ENCODE measurements around the gene ITK. TPM values are rescaled to one million over a fixed set of nuclear protein-coding genes. Genes with fewer than 3 reads are reported as not detected.

Gene ITK
- total RNA-seq, 1 experiment from 2014 or later, result not detected

GRCh38 chr5:157222506-157223230 is 42.0 kb downstream of the ITK start:
- Mint-ChIP-seq H3K4me1 (ENCODE audit: low read depth, unreplicated experiment) (no peaks in the 10 kb centered on the region), H3K27ac (ENCODE audit: unreplicated experiment) (no peak overlapping the region), H3K27me3 (ENCODE audit: insufficient read depth, unreplicated experiment) (no peaks in the 10 kb centered on the region), H3K4me3 (ENCODE audit: unreplicated experiment) (no peak overlapping the region), H3K9me3 (ENCODE audit: unreplicated experiment) (no peaks in the 10 kb centered on the region), H3K36me3 (ENCODE audit: insufficient read depth, unreplicated experiment) (no peaks in the 10 kb centered on the region)
- POLR2A ChIA-PET, result no interaction called here
- Histone ChIP-seq H3K4me3 (ENCODE audit: low read depth, low read length) (no peak overlapping the region), H3K9me3 (no peaks in the 10 kb centered on the region), H3K4me1 (no peaks in the 10 kb centered on the region), H3K27me3 (replicated peaks; ENCODE audit: control insufficient read depth, insufficient read depth, low read length) (no peaks in the 10 kb centered on the region), H3K36me3 (ENCODE audit: control insufficient read depth, insufficient read depth, low read length) (no peaks in the 10 kb centered on the region)
- DNase-seq, result no peak
- TF ChIP-seq, protein P1, sequence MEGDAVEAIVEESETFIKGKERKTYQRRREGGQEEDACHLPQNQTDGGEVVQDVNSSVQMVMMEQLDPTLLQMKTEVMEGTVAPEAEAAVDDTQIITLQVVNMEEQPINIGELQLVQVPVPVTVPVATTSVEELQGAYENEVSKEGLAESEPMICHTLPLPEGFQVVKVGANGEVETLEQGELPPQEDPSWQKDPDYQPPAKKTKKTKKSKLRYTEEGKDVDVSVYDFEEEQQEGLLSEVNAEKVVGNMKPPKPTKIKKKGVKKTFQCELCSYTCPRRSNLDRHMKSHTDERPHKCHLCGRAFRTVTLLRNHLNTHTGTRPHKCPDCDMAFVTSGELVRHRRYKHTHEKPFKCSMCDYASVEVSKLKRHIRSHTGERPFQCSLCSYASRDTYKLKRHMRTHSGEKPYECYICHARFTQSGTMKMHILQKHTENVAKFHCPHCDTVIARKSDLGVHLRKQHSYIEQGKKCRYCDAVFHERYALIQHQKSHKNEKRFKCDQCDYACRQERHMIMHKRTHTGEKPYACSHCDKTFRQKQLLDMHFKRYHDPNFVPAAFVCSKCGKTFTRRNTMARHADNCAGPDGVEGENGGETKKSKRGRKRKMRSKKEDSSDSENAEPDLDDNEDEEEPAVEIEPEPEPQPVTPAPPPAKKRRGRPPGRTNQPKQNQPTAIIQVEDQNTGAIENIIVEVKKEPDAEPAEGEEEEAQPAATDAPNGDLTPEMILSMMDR (IDR thresholded peaks at IDR 0.05; ENCODE audit: insufficient read depth in 1 of 2, low read depth in 1 of 2, low read length in 1 of 2, severe bottlenecking in 1 of 2, unreplicated experiment in 1 of 2), result no peak
- CTCF ChIA-PET, result no interaction called here
- intact Hi-C loops (cut with micrococcal nuclease; ENCODE audit: unreplicated experiment), result no loop called here
- BruUV-seq (replicated peaks), result no TSS peak

GRCh38 chr5:157225469-157226422 is 45.1 kb downstream of the ITK start:
- CTCF ChIA-PET, result no interaction called here
- Histone ChIP-seq H3K9me3 (no peaks in the 10 kb centered on the region), H3K4me3 (ENCODE audit: low read depth, low read length) (no peak overlapping the region), H3K4me1 (0 out of 2 replicates have a peak, but pooled peaks cover 4% of the 10 kb centered on the region), H3K27me3 (replicated peaks; ENCODE audit: control insufficient read depth, insufficient read depth, low read length) (no peaks in the 10 kb centered on the region), H3K36me3 (ENCODE audit: control insufficient read depth, insufficient read depth, low read length) (no peaks in the 10 kb centered on the region)
- no peaks in the 10 kb centered on the region for H3K36me3 Mint-ChIP-seq (ENCODE audit: insufficient read depth, unreplicated experiment)
- H3K4me3 Mint-ChIP-seq (ENCODE audit: unreplicated experiment), result no peak overlapping the region
- no TSS peak for BruUV-seq (replicated peaks)
- intact Hi-C loops (cut with micrococcal nuclease; ENCODE audit: unreplicated experiment), result no loop called here
- no peak for DNase-seq
- POLR2A ChIA-PET, result no interaction called here
- no peaks in the 10 kb centered on the region for H3K9me3 Mint-ChIP-seq (ENCODE audit: unreplicated experiment)
- no peaks in the 10 kb centered on the region for H3K4me1 Mint-ChIP-seq (ENCODE audit: low read depth, unreplicated experiment)
- TF ChIP-seq, protein P1 (IDR thresholded peaks at IDR 0.05; ENCODE audit: insufficient read depth in 1 of 2, low read depth in 1 of 2, low read length in 1 of 2, severe bottlenecking in 1 of 2, unreplicated experiment in 1 of 2), result no peak
- no peak overlapping the region for H3K27ac Mint-ChIP-seq (ENCODE audit: unreplicated experiment)
- H3K27me3 Mint-ChIP-seq (ENCODE audit: insufficient read depth, unreplicated experiment), result no peaks in the 10 kb centered on the region

DNA sequence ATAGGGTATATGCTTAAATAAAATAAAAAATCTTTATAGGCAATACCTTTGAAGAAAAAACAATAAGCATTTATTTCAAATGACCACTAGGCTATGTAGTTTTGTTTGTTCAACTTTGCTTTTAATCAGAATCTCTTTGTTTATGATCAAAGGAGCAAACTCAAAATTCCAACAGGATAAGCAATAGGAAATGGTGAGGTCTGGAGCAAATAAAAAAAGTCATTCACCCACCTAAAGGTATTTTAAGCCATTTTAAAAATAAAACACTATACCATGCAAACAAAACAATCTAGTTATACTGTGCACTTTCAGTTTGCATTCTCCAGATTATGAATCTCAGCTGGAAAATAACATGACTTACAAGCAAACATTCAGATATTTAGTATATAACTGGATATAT is 50.0 kb downstream of the ITK start:
- no peaks in the 10 kb centered on the region for H3K9me3 Mint-ChIP-seq (ENCODE audit: unreplicated experiment)
- Histone ChIP-seq H3K27me3 (replicated peaks; ENCODE audit: control insufficient read depth, insufficient read depth, low read length) (no peaks in the 10 kb centered on the region), H3K4me3 (ENCODE audit: low read depth, low read length) (no peak overlapping the region), H3K36me3 (ENCODE audit: control insufficient read depth, insufficient read depth, low read length) (no peaks in the 10 kb centered on the region), H3K9me3 (no peaks in the 10 kb centered on the region), H3K4me1 (0 out of 2 replicates have a peak, but pooled peaks cover 4% of the 10 kb centered on the region)
- ChIA-PET POLR2A (no interaction called here), CTCF (no interaction called here)
- no peak overlapping the region for H3K27ac Mint-ChIP-seq (ENCODE audit: unreplicated experiment)
- H3K27me3 Mint-ChIP-seq (ENCODE audit: insufficient read depth, unreplicated experiment), result no peaks in the 10 kb centered on the region
- TF ChIP-seq, protein P1 (IDR thresholded peaks at IDR 0.05; ENCODE audit: insufficient read depth in 1 of 2, low read depth in 1 of 2, low read length in 1 of 2, severe bottlenecking in 1 of 2, unreplicated experiment in 1 of 2), result no peak
- H3K36me3 Mint-ChIP-seq (ENCODE audit: insufficient read depth, unreplicated experiment), result no peaks in the 10 kb centered on the region
- no peaks in the 10 kb centered on the region for H3K4me1 Mint-ChIP-seq (ENCODE audit: low read depth, unreplicated experiment)
- no peak overlapping the region for H3K4me3 Mint-ChIP-seq (ENCODE audit: unreplicated experiment)
- BruUV-seq (replicated peaks), result no TSS peak
- DNase-seq, result no peak
- intact Hi-C loops (cut with micrococcal nuclease; ENCODE audit: unreplicated experiment), result no loop called here
